Body of pancreas (tissue), 4 donors: Measurements from ENCODE around the gene IL10. TPM values are rescaled to one million over a fixed set of nuclear protein-coding genes. Genes with fewer than 3 reads are reported as not detected.

Experiments
- ATAC-seq: fragments of 150-250 bp; one replicate; pipeline ENCODE4 v1.9.1; 2016
- DNase-seq, 4 donors: peaks; one replicate each; pipeline ENCODE4 v3.0.0-alpha.2; 2019
- H3K27ac ChIP-seq, 4 donors: fragments of 200-600 bp; sonication (generic); 1 replicate in 3 of 4; 2 replicates in 1 of 4; pipeline versions ENCODE4 v1.5.1 to v1.6.1; 2016 to 2019; ENCODE audit warnings: mild to moderate bottlenecking in 1 of 4, mixed read lengths in 1 of 4, moderate library complexity in 1 of 4
- H3K27me3 ChIP-seq, 2 donors: fragments of 200-600 bp; sonication (generic); one replicate each; pipeline ENCODE4 v1.6.0; 2016; ENCODE audit warnings: mild to moderate bottlenecking in 1 of 2
- H3K36me3 ChIP-seq, 2 donors: fragments of 200-600 bp; sonication (generic); replicated peaks in 1 of 2; 2 replicates each; pipeline ENCODE4 v1.5.1; 2016; ENCODE audit warnings: low read depth in 2 of 2; ENCODE audit not compliant: insufficient read depth in 1 of 2
- H3K4me1 ChIP-seq: fragments of 200-600 bp; sonication (generic); one replicate; pipeline ENCODE4 v1.6.0; 2016
- H3K4me3 ChIP-seq, 2 donors: fragments of 200-600 bp; sonication (generic); 1 replicate in 1 of 2; 2 replicates in 1 of 2; pipeline ENCODE4 v1.5.1; 2016 to 2019
- H3K9me3 ChIP-seq, 3 donors: fragments of 200-600 bp; sonication (generic); 1 replicate in 2 of 3; 2 replicates in 1 of 3; pipeline ENCODE4 v1.5.1; 2016
- CTCF ChIP-seq, 7 experiments: fragments of 450-650 bp in 4 of 7; fragments of 200-600 bp in 3 of 7; sonication (generic) in 3 of 7; IDR thresholded peaks; one replicate each; pipeline ENCODE4 v1.5.1; 2016 to 2019; ENCODE audit warnings: antibody characterized with exemption in 7 of 7
- POLR2A ChIP-seq, 3 donors: fragments of 450-650 bp; IDR thresholded peaks; one replicate each; pipeline ENCODE4 v1.6.1; 2016; ENCODE audit warnings: antibody characterized with exemption in 3 of 3, mild to moderate bottlenecking in 2 of 3
- WGBS, 2 donors: methylation state at CpG; one replicate each; pipeline ENCODE4 v1.1.5; 2017; 5-methylcytosine and 5-hydroxymethylcytosine counted together
- intact Hi-C: fragments of 100-400 bp; cut with DNase I; formaldehyde crosslinking; loops from one replicate; pipeline ENCODE4 v1.15.1; 2023
- total RNA-seq, 2 donors: library from RNA; depleted of rRNA; stranded (reverse); fragments of >200 nt; gene quantifications; one replicate each; pipeline ENCODE4 v1.1.0, GENCODE V29; 2016

Gene IL10
- total RNA-seq, 2 donors from 2014 or later, result 1.0 TPM; not detected in 1

DNA sequence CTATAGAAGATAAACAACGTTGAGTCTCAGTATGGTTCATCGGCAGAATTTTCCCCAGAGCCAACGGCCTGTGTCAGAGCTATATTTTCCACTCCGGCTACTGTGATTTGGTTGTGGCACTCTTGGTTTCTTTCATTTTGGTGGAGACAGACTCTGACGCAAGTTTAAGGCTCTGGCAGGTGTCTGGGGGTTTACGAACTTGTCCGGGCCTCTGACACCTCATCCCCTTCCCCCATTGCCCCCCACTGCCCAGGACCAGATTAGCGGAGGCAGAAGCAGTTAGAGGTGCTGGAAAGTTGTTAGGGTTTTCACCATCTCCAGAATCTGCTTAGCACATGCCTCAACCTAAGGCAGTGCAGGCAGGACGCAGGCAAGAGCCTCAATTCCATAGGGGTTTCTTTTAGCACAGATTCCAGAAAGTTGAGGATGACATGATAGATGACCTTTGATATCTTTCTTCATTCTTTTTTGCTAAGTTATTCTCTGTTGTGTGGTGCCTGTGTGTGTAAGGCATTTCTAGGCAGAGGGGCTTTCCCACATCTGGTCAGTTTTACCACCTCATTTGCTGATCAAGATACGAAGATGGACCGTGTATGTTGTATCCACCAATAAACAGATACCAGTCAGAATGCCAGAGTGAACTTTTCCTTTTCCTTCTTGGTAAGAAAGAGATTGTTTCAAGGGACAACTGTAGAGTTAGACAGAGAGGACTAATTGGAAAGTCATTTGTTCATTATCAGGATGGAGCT, 18.4 kb upstream of the IL10 start:
- TF ChIP-seq POLR2A (IDR thresholded peaks at IDR 0.05) (no peak), CTCF (IDR thresholded peaks at IDR 0.05) (no peak)
- no peaks in the 10 kb centered on the region for H3K27me3 ChIP-seq
- ATAC-seq (no peak), DNase-seq (no peak)
- H3K4me1 ChIP-seq, result peaks cover 6% of the 10 kb centered on the region
- H3K9me3 ChIP-seq, result no peaks in the 10 kb centered on the region
- intact Hi-C loops, result no loop called here
- no peak overlapping the region for H3K27ac ChIP-seq
- no peaks in the 10 kb centered on the region for H3K36me3 ChIP-seq
- no peak overlapping the region for H3K4me3 ChIP-seq
- 90 to 91% methylated on average over 11 of the region's 11 CpGs for WGBS, 2 donors

GRCh38 chr1:206788487-206789050, 16.3 kb upstream of the IL10 start:
- Histone ChIP-seq H3K27ac (no peak overlapping the region), H3K27me3 (no peaks in the 10 kb centered on the region), H3K9me3 (no peaks in the 10 kb centered on the region), H3K4me1 (no peaks in the 10 kb centered on the region), H3K36me3 (no peaks in the 10 kb centered on the region), H3K4me3 (no peak overlapping the region)
- intact Hi-C loops, result loop anchor here (10.0 kb wide), 1 partner anchor 84 kb away; no protein-coding TSS in a partner anchor
- DNase-seq (no peak), ATAC-seq (no peak)
- no peak for TF ChIP-seq POLR2A (IDR thresholded peaks at IDR 0.05)
- no peak for TF ChIP-seq CTCF (IDR thresholded peaks at IDR 0.05)
- WGBS, 2 donors, result 80 to 81% methylated on average over 3 of the region's 3 CpGs

GRCh38 chr1:206787891-206788290, 15.6 kb upstream of the IL10 start:
- WGBS, 2 donors, result 51 to 68% methylated on average over 5 of the region's 5 CpGs
- no peak overlapping the region for H3K27ac ChIP-seq
- no peaks in the 10 kb centered on the region for H3K4me1 ChIP-seq
- H3K4me3 ChIP-seq, result no peak overlapping the region
- intact Hi-C loops, result loop anchor here (10.0 kb wide), 1 partner anchor 83 kb away; no protein-coding TSS in a partner anchor
- H3K36me3 ChIP-seq, result no peaks in the 10 kb centered on the region
- no peak for ATAC-seq
- TF ChIP-seq POLR2A (IDR thresholded peaks at IDR 0.05), result no peak
- no peak for TF ChIP-seq CTCF (IDR thresholded peaks at IDR 0.05)
- no peak for DNase-seq
- H3K9me3 ChIP-seq, result no peaks in the 10 kb centered on the region
- H3K27me3 ChIP-seq, result no peaks in the 10 kb centered on the region

- no peaks in the 10 kb centered on the region for H3K4me1 ChIP-seq
- TF ChIP-seq POLR2A (IDR thresholded peaks at IDR 0.05) (no peak), CTCF (IDR thresholded peaks at IDR 0.05) (no peak)
- no peak for ATAC-seq
- intact Hi-C loops, result loop anchor here (10.0 kb wide), 1 partner anchor 82 kb away; no protein-coding TSS in a partner anchor
- no peak overlapping the region for H3K27ac ChIP-seq
- no peak for DNase-seq
- H3K27me3 ChIP-seq, result no peaks in the 10 kb centered on the region
- H3K9me3 ChIP-seq, result no peaks in the 10 kb centered on the region
- WGBS, 2 donors, result 72 to 84% methylated on average over 5 of the region's 5 CpGs
- H3K4me3 ChIP-seq, result no peak overlapping the region
- no peaks in the 10 kb centered on the region for H3K36me3 ChIP-seq
These were observed 14.1 kb upstream of the IL10 start for GRCh38 chr1:206786212-206786886.
